ENCODE data around the gene RPS6KB2. TPM values are rescaled to one million over a fixed set of nuclear protein-coding genes. Genes with fewer than 3 reads are reported as not detected.

Gene RPS6KB2
- polyA plus RNA-seq, 1 donor (not counting 4 experiments of a cell fraction or from before 2014, with no cell fraction given) = 61.4 TPM

DNA sequence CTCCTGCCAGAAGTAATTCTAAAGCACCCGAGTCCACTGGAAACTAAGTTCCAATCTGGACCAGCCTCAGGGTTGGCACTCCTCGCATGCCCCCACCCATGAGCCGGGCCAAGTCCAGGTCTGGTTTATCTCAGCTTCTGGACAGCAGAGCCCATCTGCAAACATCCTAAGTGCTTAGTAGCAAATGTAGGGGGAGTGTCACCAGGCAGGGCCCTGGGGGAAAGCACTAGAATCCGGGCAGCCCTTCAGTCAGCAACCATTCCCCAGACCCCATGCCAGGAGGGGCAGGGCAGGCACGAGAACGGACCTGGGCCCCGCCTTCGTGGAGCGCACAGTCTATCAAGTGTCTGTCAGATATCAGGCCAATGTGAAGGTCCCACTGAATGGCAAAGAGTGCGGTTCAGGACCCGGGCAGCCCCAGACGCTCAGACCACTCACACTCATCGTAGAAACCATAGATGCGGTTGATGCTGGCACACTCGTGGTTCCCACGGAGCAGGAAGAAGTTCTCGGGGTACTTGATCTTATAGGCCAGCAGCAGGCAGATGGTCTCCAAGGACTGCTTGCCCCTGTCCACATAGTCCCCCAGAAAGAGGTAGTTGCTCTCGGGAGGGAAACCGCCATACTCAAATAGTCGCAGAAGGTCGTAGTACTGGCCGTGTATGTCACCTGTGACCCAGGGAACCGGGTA is 27.9 kb upstream of the RPS6KB2 start:
- no peaks in the 10 kb centered on the region for H4K20me1 ChIP-seq (ENCODE audit: control insufficient read depth, extremely low read depth, insufficient read depth, low read length)
- H3K9ac ChIP-seq (ENCODE audit: control insufficient read depth, extremely low read depth, insufficient read depth, low read length) = peak overlapping the region; percentile 90
- no peaks in the 10 kb centered on the region for H3K27me3 ChIP-seq (ENCODE audit: control insufficient read depth, extremely low read depth, insufficient read depth, low read length)
- dilution Hi-C loops (cut with MboI; ENCODE audit: extremely low pct_ligation_motif_present, low sequenced_read_pairs) = no loop called here
- H3K79me2 ChIP-seq (ENCODE audit: control insufficient read depth, insufficient read depth, low read length) = peaks cover 18% of the 10 kb centered on the region
- FAIRE-seq = no peak
- H3K4me3 ChIP-seq (ENCODE audit: control insufficient read depth in 2 of 3, extremely low read depth in 1 of 3, insufficient read depth in 2 of 3, low read depth in 1 of 3, low read length in 3 of 3) = peak overlapping the region; percentile 74 to 99 (median 82)
- TF ChIP-seq, protein P1, sequence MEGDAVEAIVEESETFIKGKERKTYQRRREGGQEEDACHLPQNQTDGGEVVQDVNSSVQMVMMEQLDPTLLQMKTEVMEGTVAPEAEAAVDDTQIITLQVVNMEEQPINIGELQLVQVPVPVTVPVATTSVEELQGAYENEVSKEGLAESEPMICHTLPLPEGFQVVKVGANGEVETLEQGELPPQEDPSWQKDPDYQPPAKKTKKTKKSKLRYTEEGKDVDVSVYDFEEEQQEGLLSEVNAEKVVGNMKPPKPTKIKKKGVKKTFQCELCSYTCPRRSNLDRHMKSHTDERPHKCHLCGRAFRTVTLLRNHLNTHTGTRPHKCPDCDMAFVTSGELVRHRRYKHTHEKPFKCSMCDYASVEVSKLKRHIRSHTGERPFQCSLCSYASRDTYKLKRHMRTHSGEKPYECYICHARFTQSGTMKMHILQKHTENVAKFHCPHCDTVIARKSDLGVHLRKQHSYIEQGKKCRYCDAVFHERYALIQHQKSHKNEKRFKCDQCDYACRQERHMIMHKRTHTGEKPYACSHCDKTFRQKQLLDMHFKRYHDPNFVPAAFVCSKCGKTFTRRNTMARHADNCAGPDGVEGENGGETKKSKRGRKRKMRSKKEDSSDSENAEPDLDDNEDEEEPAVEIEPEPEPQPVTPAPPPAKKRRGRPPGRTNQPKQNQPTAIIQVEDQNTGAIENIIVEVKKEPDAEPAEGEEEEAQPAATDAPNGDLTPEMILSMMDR (optimal IDR thresholded peaks at IDR 0.05 in 1 of 3, IDR thresholded peaks at IDR 0.05 in 1 of 3, conservative IDR thresholded peaks at IDR 0.05 in 1 of 3; ENCODE audit: extremely low read depth in 1 of 3, insufficient read depth in 2 of 3, low read length in 3 of 3) = no peak
- no peak for TF ChIP-seq EZH2 (IDR thresholded peaks at IDR 0.05; ENCODE audit: low read length)
- peaks cover 23 to 30% of the 10 kb centered on the region in 2 experiments for H3K36me3 ChIP-seq (ENCODE audit: control insufficient read depth in 2 of 2, extremely low read depth in 1 of 2, insufficient read depth in 2 of 2, low read length in 2 of 2)
- peak overlapping the region; percentile 66 for H3K27ac ChIP-seq (ENCODE audit: control insufficient read depth, insufficient read depth, low read length)
- H3K9me1 ChIP-seq (ENCODE audit: control insufficient read depth, extremely low read depth, insufficient read depth, low read length) = no peaks in the 10 kb centered on the region
- no peaks in the 10 kb centered on the region for H3K9me3 ChIP-seq (ENCODE audit: control insufficient read depth, low read depth, low read length)
- H3K4me1 ChIP-seq (ENCODE audit: control insufficient read depth, extremely low read depth, insufficient read depth, low read length) = peaks cover 12% of the 10 kb centered on the region
- H2AFZ ChIP-seq (ENCODE audit: control insufficient read depth, low read length) = no peak overlapping the region
- H3K4me2 ChIP-seq (ENCODE audit: control insufficient read depth, extremely low read depth, insufficient read depth, low read depth, low read length) = peak overlapping the region; percentile 95
- DNase-seq (ENCODE audit: low read depth, low spot score) = no peak

DNA sequence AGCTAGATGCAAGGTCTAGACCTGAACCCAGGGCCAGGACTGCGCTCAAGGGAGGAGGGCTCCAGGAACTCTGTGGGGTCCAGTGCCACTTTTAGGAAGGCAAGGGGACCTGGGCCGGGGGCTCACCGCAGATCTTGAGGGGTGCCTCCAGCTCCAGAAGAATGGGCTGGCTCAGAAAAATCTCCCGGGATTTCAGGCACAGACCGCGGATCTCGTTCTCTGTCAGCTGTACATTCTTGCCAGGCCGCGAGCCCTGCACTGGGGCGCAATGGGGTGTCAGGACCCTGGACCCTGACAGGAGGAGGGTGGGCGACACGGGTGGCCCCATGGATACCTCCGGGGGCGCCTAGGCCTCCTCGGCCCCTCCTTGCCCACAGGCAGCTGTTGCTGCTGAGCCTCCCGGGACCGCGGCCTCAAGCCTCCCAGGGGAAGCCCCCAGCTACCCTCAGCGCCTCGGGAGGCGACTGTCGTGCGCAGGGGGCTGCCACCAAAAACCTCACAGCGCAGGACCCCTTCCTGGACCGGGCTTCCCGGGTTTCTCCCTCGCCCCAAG is 27.3 kb upstream of the RPS6KB2 start:
- Histone ChIP-seq H3K79me2 (ENCODE audit: control insufficient read depth, insufficient read depth, low read length) (peaks cover 18% of the 10 kb centered on the region), H3K4me1 (ENCODE audit: control insufficient read depth, extremely low read depth, insufficient read depth, low read length) (peaks cover 12% of the 10 kb centered on the region)
- FAIRE-seq = no peak

More for the DNA sequence above, 27.3 kb upstream of the RPS6KB2 start:
- DNase-seq (ENCODE audit: low read depth, low spot score) = no peak
- Histone ChIP-seq H2AFZ (ENCODE audit: control insufficient read depth, low read length) (no peak overlapping the region), H3K36me3 (ENCODE audit: control insufficient read depth in 2 of 2, extremely low read depth in 1 of 2, insufficient read depth in 2 of 2, low read length in 2 of 2) (peaks cover 21 to 25% of the 10 kb centered on the region in 2 experiments), H3K9ac (ENCODE audit: control insufficient read depth, extremely low read depth, insufficient read depth, low read length) (peak overlapping the region; percentile 90), H3K9me3 (ENCODE audit: control insufficient read depth, low read depth, low read length) (no peaks in the 10 kb centered on the region), H3K9me1 (ENCODE audit: control insufficient read depth, extremely low read depth, insufficient read depth, low read length) (no peaks in the 10 kb centered on the region), H4K20me1 (ENCODE audit: control insufficient read depth, extremely low read depth, insufficient read depth, low read length) (no peaks in the 10 kb centered on the region), H3K27ac (ENCODE audit: control insufficient read depth, insufficient read depth, low read length) (peak overlapping the region; percentile 66), H3K4me3 (ENCODE audit: control insufficient read depth in 2 of 3, extremely low read depth in 1 of 3, insufficient read depth in 2 of 3, low read depth in 1 of 3, low read length in 3 of 3) (peak overlapping the region; percentile 74 to 99 (median 82)), H3K4me2 (ENCODE audit: control insufficient read depth, extremely low read depth, insufficient read depth, low read depth, low read length) (peak overlapping the region; percentile 95), H3K27me3 (ENCODE audit: control insufficient read depth, extremely low read depth, insufficient read depth, low read length) (no peaks in the 10 kb centered on the region)
- TF ChIP-seq, protein P1 (optimal IDR thresholded peaks at IDR 0.05 in 1 of 3, IDR thresholded peaks at IDR 0.05 in 1 of 3, conservative IDR thresholded peaks at IDR 0.05 in 1 of 3; ENCODE audit: extremely low read depth in 1 of 3, insufficient read depth in 2 of 3, low read length in 3 of 3) = no peak
- TF ChIP-seq EZH2 (IDR thresholded peaks at IDR 0.05; ENCODE audit: low read length) = no peak
- dilution Hi-C loops (cut with MboI; ENCODE audit: extremely low pct_ligation_motif_present, low sequenced_read_pairs) = no loop called here

All from keratinocyte (primary cell).